ENCODE data around the gene KLHL29. TPM values are rescaled to one million over a fixed set of nuclear protein-coding genes. Genes with fewer than 3 reads are reported as not detected.

KLHL29 gene
- total RNA-seq, 1 donor from 2014 or later = 6.9 TPM

GRCh38 chr2:23553561-23553960, 168.6 kb downstream of the KLHL29 start:
- DNase-seq = no peak

GRCh38 chr2:23554054-23554697, 169.2 kb downstream of the KLHL29 start:
- peak; percentile 53 for DNase-seq

- no peak for DNase-seq
Measured at GRCh38 chr2:23555944-23556343, 171.0 kb downstream of the KLHL29 start.

DNA sequence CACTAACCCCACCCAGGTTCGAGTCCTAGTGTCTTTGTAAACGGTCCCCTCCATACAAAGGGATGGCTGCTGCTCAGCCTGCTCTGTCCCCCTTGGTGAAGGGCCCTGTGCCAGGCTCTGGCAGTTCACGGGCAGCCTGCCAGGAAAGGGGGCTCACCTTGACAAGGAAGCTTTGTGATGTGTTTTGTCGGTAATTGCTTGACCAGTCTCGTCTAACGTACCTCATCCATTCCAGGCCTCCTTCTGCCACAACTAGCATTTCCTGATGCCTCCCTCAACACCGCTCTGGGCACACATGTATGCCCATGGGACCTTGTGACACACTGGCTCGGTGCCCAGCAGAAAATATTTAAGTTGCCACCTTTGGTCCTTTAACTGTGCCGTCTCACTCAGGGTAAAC, 171.9 kb downstream of the KLHL29 start:
- DNase-seq = no peak

- no peak for DNase-seq
Measured at GRCh38 chr2:23557455-23557854, 172.5 kb downstream of the KLHL29 start.

DNA sequence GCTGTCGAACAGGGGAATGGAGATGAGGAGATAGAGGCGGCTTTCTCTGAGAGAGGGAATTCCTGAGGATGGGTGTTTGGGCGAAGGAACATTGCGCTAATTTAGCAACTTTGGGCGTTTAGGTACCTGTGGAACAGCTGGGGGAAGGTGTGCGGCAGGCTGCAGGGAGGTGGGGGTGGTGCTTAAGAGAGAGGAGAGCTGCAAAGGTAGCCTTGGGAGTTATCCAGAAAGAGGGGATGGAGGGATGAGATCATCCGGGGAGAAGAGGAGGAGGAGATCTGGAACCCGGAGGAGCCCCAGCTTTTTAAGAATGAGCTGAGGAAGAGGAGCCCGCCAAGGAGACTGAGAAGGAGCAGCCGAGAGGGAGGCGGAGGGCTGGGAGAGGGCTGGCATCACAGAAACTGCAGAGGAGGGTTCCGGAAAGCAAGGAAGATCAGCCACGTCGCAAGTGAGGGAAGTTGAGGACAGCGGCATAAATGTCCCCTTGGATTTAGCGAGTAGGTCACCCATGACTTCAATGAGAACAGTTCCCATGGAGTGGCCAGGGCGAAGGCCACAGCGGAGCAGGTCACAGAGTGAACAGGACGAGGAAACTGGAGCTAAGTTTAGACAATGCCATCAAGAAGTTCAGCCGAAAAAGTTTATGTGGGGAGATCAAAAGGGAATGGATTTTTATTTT, 174.7 kb downstream of the KLHL29 start:
- DNase-seq = no peak

DNA sequence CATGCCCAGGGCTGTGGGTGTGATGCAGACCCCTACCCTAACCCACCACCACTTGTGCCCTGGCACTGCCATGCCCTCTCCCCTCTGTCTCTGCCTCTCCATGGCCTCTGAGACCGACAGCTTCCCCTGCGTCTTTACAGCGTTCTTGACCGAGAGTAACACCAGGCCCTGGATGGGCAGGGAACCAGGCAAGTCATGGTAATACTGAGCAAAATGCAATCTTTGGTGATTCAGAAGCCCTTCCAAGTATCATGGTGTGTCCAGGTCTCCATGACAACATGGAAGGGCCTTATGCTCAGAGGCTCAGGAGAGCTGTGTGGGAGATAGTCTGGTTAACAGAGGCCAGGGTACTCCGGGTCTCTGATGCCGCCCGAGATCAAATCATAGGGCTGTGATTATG, 176.1 kb downstream of the KLHL29 start:
- no peak for DNase-seq

- DNase-seq = no peak
Measured at GRCh38 chr2:23561544-23561943, 176.6 kb downstream of the KLHL29 start.

DNA sequence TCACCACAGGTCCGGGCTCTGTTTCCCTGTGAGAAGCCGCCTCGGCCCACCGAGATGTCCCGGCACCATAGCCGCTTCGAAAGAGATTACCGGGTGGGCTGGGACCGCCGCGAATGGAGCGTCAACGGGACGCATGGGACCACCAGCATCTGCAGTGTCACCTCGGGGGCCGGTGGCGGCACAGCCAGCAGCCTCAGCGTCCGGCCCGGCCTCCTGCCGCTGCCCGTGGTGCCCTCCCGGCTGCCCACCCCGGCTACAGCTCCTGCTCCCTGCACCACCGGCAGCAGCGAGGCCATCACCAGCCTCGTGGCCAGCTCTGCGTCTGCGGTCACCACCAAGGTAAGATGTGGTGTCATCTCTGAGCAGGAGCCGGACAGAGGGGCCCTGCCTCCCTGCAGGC, 177.2 kb downstream of the KLHL29 start:
- DNase-seq = no peak

DNA sequence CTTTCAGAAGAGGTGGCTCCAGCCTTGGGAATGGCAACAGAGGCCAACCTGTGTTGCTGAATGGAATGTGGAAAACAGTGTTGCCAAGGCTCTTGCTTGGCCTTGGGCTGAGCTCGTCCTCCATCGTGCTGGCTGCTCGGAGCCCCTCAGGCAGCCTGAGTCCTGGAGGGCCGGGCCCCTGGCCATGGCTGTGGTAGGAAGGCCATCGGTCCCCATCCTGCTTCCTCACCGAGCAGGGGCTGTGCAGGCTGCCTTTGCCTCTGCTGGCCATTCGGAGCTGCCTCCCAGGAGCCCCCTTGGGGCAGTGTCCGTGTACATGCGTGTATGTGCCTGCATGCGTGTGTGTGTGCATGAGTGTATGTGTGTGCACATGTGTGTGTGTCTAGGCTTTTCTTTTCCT, 178.2 kb downstream of the KLHL29 start:
- no peak for DNase-seq

DNA sequence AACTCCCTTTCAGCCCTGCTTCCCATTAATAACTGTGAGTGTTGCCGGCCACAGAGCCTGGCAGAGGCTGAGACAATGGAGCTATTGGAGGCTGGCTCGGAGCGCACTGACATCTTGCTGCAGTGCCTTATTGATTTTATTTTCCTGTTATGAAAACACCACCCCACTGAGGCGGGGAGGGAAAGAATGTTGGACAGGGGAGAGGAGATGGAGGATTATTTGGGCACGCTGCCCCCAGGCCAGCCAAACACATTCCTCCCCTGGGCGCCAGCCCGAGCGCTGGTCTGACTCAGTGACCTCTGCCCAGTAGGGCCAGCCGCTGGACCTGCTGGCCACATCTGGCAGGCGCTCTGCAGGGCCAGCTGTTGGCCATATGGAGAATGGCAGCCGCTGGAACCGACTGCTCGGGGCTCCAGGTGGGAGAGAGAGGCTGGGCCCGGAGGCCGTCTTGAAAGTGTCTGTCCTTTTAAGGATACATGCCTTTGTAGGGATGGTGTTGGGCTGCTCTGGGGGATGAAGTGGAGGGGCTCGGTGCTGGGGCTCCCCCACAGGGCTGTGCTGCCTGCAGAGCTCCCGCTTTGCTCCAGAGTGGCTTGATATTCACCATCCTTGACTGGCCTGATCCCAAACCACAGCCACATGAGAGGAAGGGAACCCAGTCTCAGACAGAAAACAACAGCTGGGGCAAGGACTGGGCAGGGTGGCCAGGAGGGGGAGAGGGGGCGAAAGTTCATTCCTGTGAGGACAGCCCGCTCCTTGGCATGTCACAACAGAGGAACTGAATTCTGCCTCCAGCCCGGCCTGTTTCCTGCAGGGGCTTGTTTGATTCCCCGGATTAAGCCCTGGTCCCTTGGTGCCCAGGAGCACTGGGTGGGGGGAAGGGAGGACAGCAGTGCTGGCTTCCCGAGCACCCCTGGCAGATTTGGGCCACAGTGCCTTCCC, 179.0 kb downstream of the KLHL29 start:
- DNase-seq = no peak

DNA sequence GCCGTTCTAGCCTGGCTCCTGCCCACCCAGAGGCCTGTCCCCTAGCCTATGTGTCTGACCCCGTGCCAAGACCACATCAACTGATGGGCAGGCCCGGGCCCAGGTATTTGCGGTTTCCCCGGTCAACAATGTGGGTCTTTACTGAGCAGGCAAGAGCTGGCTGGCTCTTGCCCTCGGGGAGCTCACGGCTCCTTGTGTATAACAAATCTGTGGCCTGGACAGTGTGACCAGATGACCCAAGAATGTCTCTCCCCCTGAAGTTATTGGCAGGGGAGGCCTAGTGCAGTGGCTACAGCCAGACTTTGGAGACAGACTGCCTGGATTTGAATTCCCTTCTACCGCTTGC, 179.6 kb downstream of the KLHL29 start:
- DNase-seq = no peak

DNA sequence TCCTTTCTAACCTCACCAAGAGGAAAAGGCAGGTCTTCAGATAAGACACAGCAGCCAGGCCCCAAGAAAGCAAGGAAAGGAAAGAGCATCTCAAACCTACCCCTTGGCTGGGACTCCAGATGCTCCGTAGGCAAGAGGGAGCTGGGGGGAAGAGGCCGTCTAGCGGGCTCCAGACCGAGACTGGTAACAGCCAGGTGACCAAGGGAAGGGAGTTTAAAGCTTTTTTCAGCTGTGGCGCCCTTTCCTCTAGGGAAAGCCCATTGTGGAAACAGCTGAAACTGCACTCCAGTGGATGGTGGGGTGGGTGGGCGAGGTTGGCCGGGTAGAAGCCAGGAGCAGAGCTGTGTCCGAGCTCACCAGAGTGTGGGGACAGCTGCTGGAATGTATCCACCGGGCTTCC, 180.4 kb downstream of the KLHL29 start:
- DNase-seq = no peak

- no peak for DNase-seq
Measured at GRCh38 chr2:23565814-23566213, 180.8 kb downstream of the KLHL29 start.

DNA sequence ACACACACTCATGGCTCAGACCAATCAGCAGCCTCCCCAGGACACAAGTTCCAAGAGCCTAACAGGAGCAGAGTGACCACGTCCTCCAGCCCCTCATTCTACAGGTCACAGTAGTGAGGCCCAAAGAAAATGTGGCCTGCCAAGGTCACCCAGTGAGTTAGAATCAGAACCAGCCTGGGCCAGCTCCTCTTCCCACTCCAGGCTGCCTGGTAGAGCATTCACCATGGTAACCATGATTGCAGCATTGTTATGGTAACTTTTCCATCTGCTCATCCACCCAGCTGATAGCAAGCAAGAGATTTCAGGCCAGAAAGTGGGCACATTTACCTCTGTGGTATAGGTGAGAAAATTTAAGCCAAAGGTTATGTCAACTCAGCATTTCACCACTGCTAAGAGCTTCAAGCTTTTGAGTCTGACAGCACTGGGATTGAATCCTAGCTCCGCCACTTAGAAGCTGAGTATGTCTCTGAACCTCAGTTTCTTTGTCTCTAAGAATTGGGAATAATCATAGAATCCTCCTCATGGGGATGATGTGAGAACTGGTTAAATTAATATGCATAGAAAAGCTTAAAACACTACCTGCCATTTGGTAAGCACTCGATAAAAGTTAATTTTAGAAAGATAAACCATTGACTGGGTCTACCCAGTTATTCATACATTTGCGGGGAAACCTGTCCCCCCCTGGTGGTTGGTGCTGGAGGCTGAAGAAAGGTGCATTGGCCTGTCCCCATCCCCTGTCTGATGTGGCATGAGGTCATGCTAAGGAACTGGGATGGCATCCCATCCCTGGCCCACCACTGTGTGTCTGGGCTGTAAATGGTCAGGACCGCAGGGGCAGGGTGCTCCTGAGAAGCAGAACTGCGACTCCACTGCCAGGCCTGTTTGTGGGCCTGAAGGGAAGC, 181.5 kb downstream of the KLHL29 start:
- DNase-seq = no peak

- no peak for DNase-seq
Measured at GRCh38 chr2:23567161-23567756, 182.3 kb downstream of the KLHL29 start.

DNA sequence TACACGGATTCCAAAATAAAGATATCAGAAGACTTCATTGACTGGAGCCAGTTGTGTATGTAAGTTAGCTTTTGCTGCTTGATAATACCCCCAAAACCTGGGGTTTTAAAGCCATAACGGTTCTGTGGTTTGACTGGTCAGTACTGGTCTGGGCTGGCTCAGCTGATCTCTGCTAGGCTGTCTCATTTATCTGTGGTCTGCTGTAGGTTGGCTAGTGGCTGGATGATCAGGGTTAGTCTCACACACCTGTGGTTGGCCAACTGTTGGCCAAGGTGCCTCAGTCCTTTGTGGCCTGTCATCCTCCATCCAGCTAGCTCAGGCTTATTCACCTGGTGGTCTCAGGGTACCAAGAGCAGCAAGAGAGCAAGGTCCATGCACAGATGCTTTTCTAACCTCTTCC, 183.2 kb downstream of the KLHL29 start:
- DNase-seq = no peak

GRCh38 chr2:23568626-23569190, 183.7 kb downstream of the KLHL29 start:
- DNase-seq = no peak

GRCh38 chr2:23569761-23570365, 184.9 kb downstream of the KLHL29 start:
- no peak for DNase-seq

GRCh38 chr2:23571085-23571484, 186.1 kb downstream of the KLHL29 start:
- no peak for DNase-seq

All from skin of body (tissue), 2 donors.